Measurements from ENCODE around the gene CDC42SE2.
"Not testable (repeated sequence)": the region's sequence is repeated elsewhere in the genome, so short reads cannot be mapped to it uniquely, and the experiment has no call there.

Gene CDC42SE2

GRCh38 chr5:131328536-131329285 is 64.9 kb downstream of the CDC42SE2 start:
- H2BK120ac ChIP-seq (ENCODE audit: low read depth, low read length) = no peak overlapping the region
- H3K27me3 ChIP-seq (ENCODE audit: control insufficient read depth in 3 of 3, insufficient read depth in 3 of 3, low read depth in 1 of 3, low read length in 3 of 3) = no peaks in the 10 kb centered on the region
- no peak overlapping the region for H2BK12ac ChIP-seq (ENCODE audit: low read length)
- no peak overlapping the region for H3K18ac ChIP-seq (ENCODE audit: low read length)
- H3K23ac ChIP-seq (ENCODE audit: low read depth, low read length, poor library complexity) = no peak overlapping the region
- no peak for DNase-seq (ENCODE audit: low spot score)
- no peak overlapping the region for H2AK5ac ChIP-seq (ENCODE audit: low read depth, low read length)
- H3K9ac ChIP-seq (ENCODE audit: low read depth, low read length, poor library complexity) = no peak overlapping the region
- H3K27ac ChIP-seq (replicated peaks; ENCODE audit: low read length) = no peak overlapping the region
- peaks cover 0 to 2% of the 10 kb centered on the region in 2 donors for H3K36me3 ChIP-seq (replicated peaks in 1 of 2; ENCODE audit: control insufficient read depth in 2 of 2, insufficient read depth in 2 of 2, low read length in 2 of 2)
- no peak overlapping the region for H2BK5ac ChIP-seq (ENCODE audit: low read length)
- no peak overlapping the region for H3K4me2 ChIP-seq (ENCODE audit: insufficient read depth, low read length, poor library complexity, severe bottlenecking)
- H2BK15ac ChIP-seq (ENCODE audit: low read length) = no peak overlapping the region
- no peak overlapping the region for H2AFZ ChIP-seq (ENCODE audit: low read length)
- H3K4ac ChIP-seq (ENCODE audit: low read length) = no peak overlapping the region
- H3K14ac ChIP-seq (ENCODE audit: low read length) = no peak overlapping the region
- no CpG with 5 or more reads among the region's 3 CpGs for WGBS, 2 donors (ENCODE audit: extremely low coverage in 2 of 2, insufficient read length in 2 of 2, insufficient replicate concordance in 1 of 2)
- no peak overlapping the region for H3K4me3 ChIP-seq (ENCODE audit: low read length in 2 of 2)
- H3K4me1 ChIP-seq (ENCODE audit: control insufficient read depth in 2 of 2, insufficient read depth in 1 of 2, low read depth in 1 of 2, low read length in 2 of 2) = peaks cover 0 to 16% of the 10 kb centered on the region in 2 donors
- H3K79me1 ChIP-seq (ENCODE audit: low read depth, low read length) = no peaks in the 10 kb centered on the region
- no peak overlapping the region for H4K8ac ChIP-seq (ENCODE audit: low read depth, low read length)
- peaks cover 0 to 3% of the 10 kb centered on the region in 2 donors for H3K9me3 ChIP-seq (replicated peaks in 1 of 2; ENCODE audit: control insufficient read depth in 2 of 2, insufficient read depth in 1 of 2, low read depth in 1 of 2, low read length in 2 of 2)
- H4K91ac ChIP-seq (ENCODE audit: low read depth, low read length, poor library complexity) = no peak overlapping the region

DNA sequence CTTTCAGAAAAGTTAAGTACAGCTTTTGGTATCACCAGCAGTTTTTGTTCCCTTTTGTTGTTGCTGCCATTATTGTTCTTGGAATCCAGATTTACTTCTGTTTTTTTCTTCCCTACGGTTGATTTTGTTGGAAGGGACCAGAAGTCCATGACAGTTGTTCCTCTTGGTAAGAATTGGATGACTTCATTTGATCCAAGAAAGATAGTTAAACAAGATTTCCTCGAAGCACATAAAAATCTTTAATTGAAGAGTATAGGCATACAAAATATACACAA is 65.4 kb downstream of the CDC42SE2 start:
- no peak overlapping the region for H3K14ac ChIP-seq (ENCODE audit: low read length)
- H3K4me2 ChIP-seq (ENCODE audit: insufficient read depth, low read length, poor library complexity, severe bottlenecking) = no peak overlapping the region
- no peak overlapping the region for H2BK12ac ChIP-seq (ENCODE audit: low read length)
- DNase-seq (ENCODE audit: low spot score) = no peak
- no CpG with 5 or more reads among the region's 2 CpGs for WGBS, 2 donors (ENCODE audit: extremely low coverage in 2 of 2, insufficient read length in 2 of 2, insufficient replicate concordance in 1 of 2)
- no peaks in the 10 kb centered on the region for H3K79me1 ChIP-seq (ENCODE audit: low read depth, low read length)
- H2AK5ac ChIP-seq (ENCODE audit: low read depth, low read length) = no peak overlapping the region
- no peak overlapping the region for H3K23ac ChIP-seq (ENCODE audit: low read depth, low read length, poor library complexity)
- H3K4me3 ChIP-seq (ENCODE audit: low read length in 2 of 2) = no peak overlapping the region
- no peak overlapping the region for H4K8ac ChIP-seq (ENCODE audit: low read depth, low read length)
- no peak overlapping the region for H2BK5ac ChIP-seq (ENCODE audit: low read length)
- peaks cover 0 to 12% of the 10 kb centered on the region in 2 donors for H3K4me1 ChIP-seq (ENCODE audit: control insufficient read depth in 2 of 2, insufficient read depth in 1 of 2, low read depth in 1 of 2, low read length in 2 of 2)
- H3K4ac ChIP-seq (ENCODE audit: low read length) = no peak overlapping the region
- no peak overlapping the region for H4K91ac ChIP-seq (ENCODE audit: low read depth, low read length, poor library complexity)
- no peak overlapping the region for H3K27ac ChIP-seq (replicated peaks; ENCODE audit: low read length)
- H2BK120ac ChIP-seq (ENCODE audit: low read depth, low read length) = no peak overlapping the region
- H3K9me3 ChIP-seq (replicated peaks in 1 of 2; ENCODE audit: control insufficient read depth in 2 of 2, insufficient read depth in 1 of 2, low read depth in 1 of 2, low read length in 2 of 2) = peaks cover 0 to 3% of the 10 kb centered on the region in 2 donors
- no peak overlapping the region for H2AFZ ChIP-seq (ENCODE audit: low read length)
- H2BK15ac ChIP-seq (ENCODE audit: low read length) = no peak overlapping the region
- H3K18ac ChIP-seq (ENCODE audit: low read length) = no peak overlapping the region
- H3K27me3 ChIP-seq (ENCODE audit: control insufficient read depth in 3 of 3, insufficient read depth in 3 of 3, low read depth in 1 of 3, low read length in 3 of 3) = no peaks in the 10 kb centered on the region
- H3K9ac ChIP-seq (ENCODE audit: low read depth, low read length, poor library complexity) = no peak overlapping the region
- peaks cover 0 to 2% of the 10 kb centered on the region in 2 donors for H3K36me3 ChIP-seq (replicated peaks in 1 of 2; ENCODE audit: control insufficient read depth in 2 of 2, insufficient read depth in 2 of 2, low read length in 2 of 2)

- Histone ChIP-seq H3K14ac (ENCODE audit: low read length) (no peak overlapping the region), H2BK5ac (ENCODE audit: low read length) (no peak overlapping the region), H3K9me3 (replicated peaks in 1 of 2; ENCODE audit: control insufficient read depth in 2 of 2, insufficient read depth in 1 of 2, low read depth in 1 of 2, low read length in 2 of 2) (peaks cover 0 to 3% of the 10 kb centered on the region in 2 donors), H3K4me2 (ENCODE audit: insufficient read depth, low read length, poor library complexity, severe bottlenecking) (no peak overlapping the region), H3K9ac (ENCODE audit: low read depth, low read length, poor library complexity) (no peak overlapping the region), H3K79me1 (ENCODE audit: low read depth, low read length) (no peaks in the 10 kb centered on the region), H3K27ac (replicated peaks; ENCODE audit: low read length) (no peak overlapping the region), H3K4me3 (ENCODE audit: low read length in 2 of 2) (no peak overlapping the region), H3K4me1 (ENCODE audit: control insufficient read depth in 2 of 2, insufficient read depth in 1 of 2, low read depth in 1 of 2, low read length in 2 of 2) (peaks cover 0 to 8% of the 10 kb centered on the region in 2 donors), H2BK120ac (ENCODE audit: low read depth, low read length) (no peak overlapping the region), H2BK12ac (ENCODE audit: low read length) (no peak overlapping the region), H3K36me3 (replicated peaks in 1 of 2; ENCODE audit: control insufficient read depth in 2 of 2, insufficient read depth in 2 of 2, low read length in 2 of 2) (peaks cover 0 to 2% of the 10 kb centered on the region in 2 donors), H2BK15ac (ENCODE audit: low read length) (no peak overlapping the region), H4K91ac (ENCODE audit: low read depth, low read length, poor library complexity) (no peak overlapping the region), H3K4ac (ENCODE audit: low read length) (no peak overlapping the region), H3K18ac (ENCODE audit: low read length) (no peak overlapping the region), H2AFZ (ENCODE audit: low read length) (no peak overlapping the region), H3K27me3 (ENCODE audit: control insufficient read depth in 3 of 3, insufficient read depth in 3 of 3, low read depth in 1 of 3, low read length in 3 of 3) (no peaks in the 10 kb centered on the region), H3K23ac (ENCODE audit: low read depth, low read length, poor library complexity) (no peak overlapping the region), H4K8ac (ENCODE audit: low read depth, low read length) (no peak overlapping the region), H2AK5ac (ENCODE audit: low read depth, low read length) (no peak overlapping the region)
- DNase-seq (ENCODE audit: low spot score) = no peak
- WGBS, 2 donors (ENCODE audit: extremely low coverage in 2 of 2, insufficient read length in 2 of 2, insufficient replicate concordance in 1 of 2) = no CpG with 5 or more reads among the region's 5 CpGs
Observed at GRCh38 chr5:131330031-131330430, 66.2 kb downstream of the CDC42SE2 start.

DNA sequence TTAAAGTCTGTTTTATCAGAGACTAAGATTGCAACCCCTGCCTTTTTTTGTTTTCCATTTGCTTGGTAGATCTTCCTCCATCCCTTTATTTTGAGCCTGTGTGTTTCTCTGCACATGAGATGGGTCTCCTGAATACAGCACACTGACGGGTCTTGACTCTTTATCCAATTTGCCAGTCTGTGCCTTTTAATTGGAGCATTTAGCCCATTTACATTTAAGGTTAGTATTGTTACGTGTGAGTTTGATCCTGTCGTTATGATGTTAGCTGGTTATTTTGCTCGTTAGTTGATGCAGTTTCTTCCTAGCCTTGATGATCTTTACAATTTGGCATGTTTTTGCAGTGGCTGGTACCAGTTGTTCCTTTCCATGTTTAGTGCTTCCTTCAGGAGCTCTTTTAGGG is 71.9 kb downstream of the CDC42SE2 start:
- not testable (repeated sequence) for H3K4me3 ChIP-seq (ENCODE audit: low read length in 2 of 2); H3K27me3 ChIP-seq (ENCODE audit: control insufficient read depth in 3 of 3, insufficient read depth in 3 of 3, low read depth in 1 of 3, low read length in 3 of 3); H2BK120ac ChIP-seq (ENCODE audit: low read depth, low read length); H2AFZ ChIP-seq (ENCODE audit: low read length); H4K91ac ChIP-seq (ENCODE audit: low read depth, low read length, poor library complexity); H2BK15ac ChIP-seq (ENCODE audit: low read length); H3K4ac ChIP-seq (ENCODE audit: low read length); H3K27ac ChIP-seq (replicated peaks; ENCODE audit: low read length); DNase-seq (ENCODE audit: low spot score); H4K8ac ChIP-seq (ENCODE audit: low read depth, low read length); H3K4me1 ChIP-seq (ENCODE audit: control insufficient read depth in 2 of 2, insufficient read depth in 1 of 2, low read depth in 1 of 2, low read length in 2 of 2); H2BK12ac ChIP-seq (ENCODE audit: low read length); H3K18ac ChIP-seq (ENCODE audit: low read length); H3K23ac ChIP-seq (ENCODE audit: low read depth, low read length, poor library complexity); H2BK5ac ChIP-seq (ENCODE audit: low read length); H3K36me3 ChIP-seq (replicated peaks in 1 of 2; ENCODE audit: control insufficient read depth in 2 of 2, insufficient read depth in 2 of 2, low read length in 2 of 2); H2AK5ac ChIP-seq (ENCODE audit: low read depth, low read length); H3K9ac ChIP-seq (ENCODE audit: low read depth, low read length, poor library complexity); H3K14ac ChIP-seq (ENCODE audit: low read length); H3K4me2 ChIP-seq (ENCODE audit: insufficient read depth, low read length, poor library complexity, severe bottlenecking); H3K79me1 ChIP-seq (ENCODE audit: low read depth, low read length)
- peaks cover 3 to 34% of the 10 kb centered on the region in 2 donors for H3K9me3 ChIP-seq (replicated peaks in 1 of 2; ENCODE audit: control insufficient read depth in 2 of 2, insufficient read depth in 1 of 2, low read depth in 1 of 2, low read length in 2 of 2)
- WGBS, 2 donors (ENCODE audit: extremely low coverage in 2 of 2, insufficient read length in 2 of 2, insufficient replicate concordance in 1 of 2) = no CpG with 5 or more reads among the region's 4 CpGs
